Osteoblast (primary cell): ENCODE results near the gene ZSCAN5B. TPM values are rescaled to one million over a fixed set of nuclear protein-coding genes. Genes with fewer than 3 reads are reported as not detected.

Experiments
- DNase-seq: peaks from one replicate; pipeline ENCODE4 v3.0.0; 2011; ENCODE audit warnings: low spot score, mixed read lengths; ENCODE audit not compliant: insufficient read length; ENCODE audit errors: missing footprints
- H2AFZ ChIP-seq: 2 replicates; pipeline ENCODE4 v1.6.0; 2011; ENCODE audit warnings: mild to moderate bottlenecking, low read length
- H3K27ac ChIP-seq: 2 replicates; pipeline ENCODE4 v1.5.1; 2011; ENCODE audit warnings: mild to moderate bottlenecking, low read depth, low read length, moderate library complexity
- H3K27me3 ChIP-seq: 2 replicates; pipeline ENCODE4 v1.6.0; 2012; ENCODE audit warnings: mild to moderate bottlenecking, control low read depth, inconsistent platforms, low read length, moderate library complexity; ENCODE audit not compliant: insufficient read depth
- H3K36me3 ChIP-seq: 2 replicates; pipeline ENCODE4 v1.5.1; 2011; ENCODE audit warnings: mild to moderate bottlenecking, low read length, control low read depth, moderate library complexity; ENCODE audit not compliant: insufficient read depth
- H3K4me1 ChIP-seq: 2 replicates; pipeline ENCODE4 v1.5.1; 2011; ENCODE audit warnings: mild to moderate bottlenecking, low read length, control low read depth, moderate library complexity; ENCODE audit not compliant: insufficient read depth
- H3K4me2 ChIP-seq: 2 replicates; pipeline ENCODE4 v1.6.0; 2011; ENCODE audit warnings: mild to moderate bottlenecking, low read length; ENCODE audit not compliant: insufficient read depth
- H3K4me3 ChIP-seq: fragments of 200-600 bp; sonication (generic); 3 replicates; pipeline ENCODE4 v1.5.1; 2012; ENCODE audit warnings: mild to moderate bottlenecking, low read length, inconsistent platforms; ENCODE audit not compliant: insufficient read depth
- H3K79me2 ChIP-seq: 2 replicates; pipeline ENCODE4 v1.6.0; 2012; ENCODE audit warnings: mild to moderate bottlenecking, low read length, control low read depth, inconsistent platforms; ENCODE audit not compliant: insufficient read depth
- H3K9me3 ChIP-seq: 2 replicates; pipeline ENCODE4 v1.5.1; 2011; ENCODE audit warnings: low read depth, low read length, control low read depth
- H4K20me1 ChIP-seq: 2 replicates; pipeline ENCODE4 v1.6.0; 2012; ENCODE audit warnings: mild to moderate bottlenecking, low read length, control low read depth; ENCODE audit not compliant: insufficient read depth
- CTCF ChIP-seq: IDR thresholded peaks from 2 replicates; pipeline ENCODE4 v1.5.1; 2011; ENCODE audit warnings: mild to moderate bottlenecking, low read depth, low read length, moderate library complexity; ENCODE audit errors: extremely low read depth
- total RNA-seq: library from RNA; depleted of rRNA; stranded (reverse); fragments of >200 nt; gene quantifications from 2 replicates; pipeline ENCODE4 v1.2.3, GENCODE V29; 2012

ZSCAN5B gene
- total RNA-seq, 1 donor = under 0.01 TPM

DNA sequence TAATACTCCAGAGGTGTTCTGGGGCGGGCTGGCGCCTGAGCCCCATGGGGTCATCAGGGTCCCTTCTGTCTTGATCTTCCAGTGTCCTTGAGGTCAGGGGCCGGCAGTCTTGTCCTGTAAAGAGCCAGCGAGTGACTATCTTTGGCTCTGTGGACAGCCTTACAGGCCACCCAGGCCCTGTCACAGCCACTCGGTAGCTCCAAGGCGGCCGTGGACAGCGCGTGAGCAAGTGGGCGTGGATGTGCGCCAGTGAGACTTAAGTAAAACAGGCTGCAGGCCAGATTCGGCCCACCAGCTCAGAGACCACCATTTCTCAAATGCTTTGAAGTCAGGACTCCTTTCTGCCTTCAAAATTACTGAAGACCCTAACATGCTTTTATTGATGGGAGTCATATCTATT lies 52.8 kb downstream of the ZSCAN5B start:
- no peak overlapping the region for H3K4me2 ChIP-seq
- H3K79me2 ChIP-seq = peaks cover 31% of the 10 kb centered on the region
- no peak for DNase-seq
- peaks cover 14% of the 10 kb centered on the region for H3K4me1 ChIP-seq
- no peaks in the 10 kb centered on the region for H3K9me3 ChIP-seq
- H4K20me1 ChIP-seq = no peaks in the 10 kb centered on the region
- no peak for TF ChIP-seq CTCF
- H3K27me3 ChIP-seq = no peaks in the 10 kb centered on the region
- no peak overlapping the region for H3K27ac ChIP-seq
- H2AFZ ChIP-seq = no peak overlapping the region
- H3K36me3 ChIP-seq = no peaks in the 10 kb centered on the region
- no peak overlapping the region for H3K4me3 ChIP-seq

DNA sequence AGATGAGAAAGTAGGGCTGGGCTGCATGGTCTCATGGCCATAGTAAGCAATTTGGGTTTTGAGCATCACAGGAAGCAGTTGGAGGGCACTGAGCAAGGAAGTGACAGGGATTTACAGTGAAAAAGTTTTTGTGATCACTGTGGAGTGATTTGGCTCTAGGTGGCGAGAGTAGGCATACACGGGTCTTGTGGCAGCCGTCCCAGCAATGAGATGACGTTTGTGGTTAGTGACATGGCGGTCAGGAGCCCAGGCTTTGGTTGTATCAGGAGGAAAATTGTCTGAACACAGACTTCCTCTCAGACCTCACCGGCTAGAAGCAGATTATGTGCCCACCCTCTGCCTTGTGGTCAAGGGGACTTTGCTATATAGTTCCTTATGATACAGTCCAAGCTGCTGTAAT lies 53.2 kb downstream of the ZSCAN5B start:
- Histone ChIP-seq H3K4me1 (peaks cover 14% of the 10 kb centered on the region), H2AFZ (no peak overlapping the region), H3K9me3 (no peaks in the 10 kb centered on the region), H3K27me3 (no peaks in the 10 kb centered on the region), H3K36me3 (no peaks in the 10 kb centered on the region), H3K4me2 (no peak overlapping the region), H4K20me1 (no peaks in the 10 kb centered on the region), H3K27ac (no peak overlapping the region), H3K79me2 (peaks cover 27% of the 10 kb centered on the region), H3K4me3 (no peak overlapping the region)
- no peak for TF ChIP-seq CTCF
- DNase-seq = peak; percentile 90

DNA sequence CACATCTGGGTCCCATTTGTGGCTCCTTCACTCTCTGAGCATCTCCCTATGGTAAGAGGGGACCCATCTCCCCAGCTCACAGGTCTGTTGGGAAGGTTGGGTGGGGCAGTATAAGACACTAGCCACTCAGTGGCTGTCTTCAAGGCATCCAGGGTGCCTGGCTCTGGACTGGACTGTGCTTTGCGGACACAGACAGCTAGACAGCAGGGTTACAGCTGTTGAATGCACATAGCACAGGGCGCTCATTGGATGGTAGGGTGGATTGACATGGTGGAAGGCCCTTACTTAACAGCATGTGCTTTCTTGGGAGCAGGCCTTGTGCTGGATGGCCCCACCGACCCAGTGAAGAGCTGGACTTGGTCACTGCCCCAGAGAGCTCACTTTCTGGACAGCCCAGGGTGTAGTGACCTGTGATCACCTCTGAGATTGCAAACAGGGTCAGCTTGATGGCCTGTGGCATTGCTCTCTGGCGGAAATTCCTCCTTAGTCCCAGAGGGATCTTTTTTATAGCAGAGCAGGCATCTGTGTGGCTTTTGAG lies 54.6 kb downstream of the ZSCAN5B start:
- H3K4me2 ChIP-seq = no peak overlapping the region
- no peaks in the 10 kb centered on the region for H3K9me3 ChIP-seq
- no peaks in the 10 kb centered on the region for H4K20me1 ChIP-seq
- H3K4me3 ChIP-seq = no peak overlapping the region
- no peak overlapping the region for H2AFZ ChIP-seq
- peaks cover 14% of the 10 kb centered on the region for H3K4me1 ChIP-seq
- no peaks in the 10 kb centered on the region for H3K27me3 ChIP-seq
- H3K79me2 ChIP-seq = peaks cover 27% of the 10 kb centered on the region
- no peak for TF ChIP-seq CTCF
- H3K36me3 ChIP-seq = no peaks in the 10 kb centered on the region
- H3K27ac ChIP-seq = no peak overlapping the region
- DNase-seq = peak; percentile 78

GRCh38 chr19:56142087-56142787 lies 55.3 kb downstream of the ZSCAN5B start:
- DNase-seq = peak; percentile 67
- peak overlapping the region; percentile 90 for H3K4me2 ChIP-seq
- no peaks in the 10 kb centered on the region for H3K36me3 ChIP-seq
- H3K79me2 ChIP-seq = peaks cover 27% of the 10 kb centered on the region
- TF ChIP-seq CTCF = no peak
- H3K27ac ChIP-seq = no peak overlapping the region
- no peaks in the 10 kb centered on the region for H3K9me3 ChIP-seq
- H3K4me3 ChIP-seq = peak overlapping the region; percentile 76
- H2AFZ ChIP-seq = peak overlapping the region; percentile 18
- peaks cover 14% of the 10 kb centered on the region for H3K4me1 ChIP-seq
- H3K27me3 ChIP-seq = no peaks in the 10 kb centered on the region
- H4K20me1 ChIP-seq = no peaks in the 10 kb centered on the region
